A673 (cell line): ENCODE data around the gene TEN1.

Experiments
- CTCF ChIP-seq: fragments of 300-800, 200-600 bp; sonication (generic); conservative IDR thresholded peaks from 2 replicates; pipeline ENCODE4 v1.5.1; 2017; ENCODE audit warnings: low read depth, mild to moderate bottlenecking, antibody characterized with exemption, low read length, moderate library complexity, mixed read lengths
- EZH2 ChIP-seq: fragments of 200-600 bp; sonication (generic); IDR thresholded peaks from 2 replicates; pipeline ENCODE4 v1.6.1; 2017; ENCODE audit warnings: borderline replicate concordance, low read depth, mild to moderate bottlenecking, mixed read lengths, antibody characterized with exemption, low read length; ENCODE audit not compliant: poor library complexity, severe bottlenecking

- TF ChIP-seq EZH2 (no peak), CTCF (no peak)
These were observed 3.3 kb upstream of the TEN1 start for GRCh38 chr17:75975757-75976174.
